ENCODE results near the gene ARHGAP42.

The ARHGAP42 gene

DNA sequence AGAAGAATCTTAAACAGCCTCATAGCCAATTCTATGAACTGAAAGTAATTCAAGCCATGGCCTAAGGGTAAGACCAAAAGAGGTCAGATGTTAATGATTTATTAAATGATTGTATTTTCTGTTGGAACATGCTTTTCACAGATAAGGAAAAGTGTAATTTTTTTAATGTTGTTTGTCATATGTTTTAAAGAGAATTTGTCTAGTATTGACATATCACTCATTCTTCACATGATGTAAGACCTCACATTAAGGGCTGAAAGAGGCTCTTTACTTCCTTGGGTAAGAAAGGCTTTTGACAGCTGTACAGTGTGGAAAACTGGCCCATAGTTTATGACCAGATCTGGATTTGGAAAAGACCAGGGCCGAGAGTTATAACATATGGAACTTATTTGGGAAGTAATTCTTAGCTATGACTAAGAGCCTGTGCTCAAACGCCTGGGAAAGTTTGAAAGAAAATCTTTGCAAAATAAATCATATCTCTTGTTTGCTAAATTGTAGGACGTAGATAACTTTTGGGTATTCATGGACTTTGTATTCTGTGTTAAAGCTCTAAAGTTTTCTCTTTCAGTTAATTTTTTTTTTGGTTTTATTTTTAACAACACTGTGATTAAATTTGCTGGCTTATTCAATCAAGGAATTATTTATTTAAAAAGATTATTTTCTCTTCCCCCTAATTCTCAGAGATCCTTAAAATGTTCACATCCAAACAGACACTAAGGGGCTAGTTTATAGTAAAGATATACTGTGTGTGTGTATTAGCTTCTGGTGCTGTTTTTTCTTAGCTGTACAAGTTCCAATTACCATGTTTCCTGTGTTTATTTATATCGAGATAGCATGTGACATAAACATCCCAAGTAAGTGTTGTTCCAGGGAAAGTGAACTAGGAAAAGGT, 162.2 kb downstream of the ARHGAP42 start:
- no peak for DNase-seq
- no peak for ATAC-seq (ENCODE audit: insufficient read depth, low read depth)
- H3K4me1 ChIP-seq (ENCODE audit: insufficient read depth, low read length) = no peaks in the 10 kb centered on the region
- no peak overlapping the region for H3K4me2 ChIP-seq (ENCODE audit: insufficient read depth, low read length)
- TF ChIP-seq, protein P1, sequence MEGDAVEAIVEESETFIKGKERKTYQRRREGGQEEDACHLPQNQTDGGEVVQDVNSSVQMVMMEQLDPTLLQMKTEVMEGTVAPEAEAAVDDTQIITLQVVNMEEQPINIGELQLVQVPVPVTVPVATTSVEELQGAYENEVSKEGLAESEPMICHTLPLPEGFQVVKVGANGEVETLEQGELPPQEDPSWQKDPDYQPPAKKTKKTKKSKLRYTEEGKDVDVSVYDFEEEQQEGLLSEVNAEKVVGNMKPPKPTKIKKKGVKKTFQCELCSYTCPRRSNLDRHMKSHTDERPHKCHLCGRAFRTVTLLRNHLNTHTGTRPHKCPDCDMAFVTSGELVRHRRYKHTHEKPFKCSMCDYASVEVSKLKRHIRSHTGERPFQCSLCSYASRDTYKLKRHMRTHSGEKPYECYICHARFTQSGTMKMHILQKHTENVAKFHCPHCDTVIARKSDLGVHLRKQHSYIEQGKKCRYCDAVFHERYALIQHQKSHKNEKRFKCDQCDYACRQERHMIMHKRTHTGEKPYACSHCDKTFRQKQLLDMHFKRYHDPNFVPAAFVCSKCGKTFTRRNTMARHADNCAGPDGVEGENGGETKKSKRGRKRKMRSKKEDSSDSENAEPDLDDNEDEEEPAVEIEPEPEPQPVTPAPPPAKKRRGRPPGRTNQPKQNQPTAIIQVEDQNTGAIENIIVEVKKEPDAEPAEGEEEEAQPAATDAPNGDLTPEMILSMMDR (IDR thresholded peaks at IDR 0.05; ENCODE audit: borderline replicate concordance, extremely low read depth, low read length, poor library complexity, severe bottlenecking) = no peak
- TF ChIP-seq EZH2 (IDR thresholded peaks at IDR 0.05; ENCODE audit: borderline replicate concordance, low read depth, low read length, severe bottlenecking) = no peak
- no peak overlapping the region for H3K9ac ChIP-seq (ENCODE audit: low read depth, low read length)
- no peaks in the 10 kb centered on the region for H3K79me2 ChIP-seq (ENCODE audit: insufficient read depth, low read length)
- no peak overlapping the region for H2AFZ ChIP-seq (ENCODE audit: low read depth, low read length)
- H3K4me3 ChIP-seq (ENCODE audit: low read depth in 1 of 2, low read length in 2 of 2) = no peak overlapping the region
- H3K27me3 ChIP-seq (ENCODE audit: insufficient read depth, low read length, poor library complexity) = no peaks in the 10 kb centered on the region
- H4K20me1 ChIP-seq (ENCODE audit: insufficient read depth, low read length) = peaks cover 2% of the 10 kb centered on the region; the same call in 1 of the 2 replicates
- H3K27ac ChIP-seq (ENCODE audit: low read length) = no peak overlapping the region
- H3K9me3 ChIP-seq (ENCODE audit: insufficient read depth, low read length, severe bottlenecking) = no peaks in the 10 kb centered on the region
- H3K36me3 ChIP-seq (ENCODE audit: insufficient read depth, low read length) = no peaks in the 10 kb centered on the region

DNA sequence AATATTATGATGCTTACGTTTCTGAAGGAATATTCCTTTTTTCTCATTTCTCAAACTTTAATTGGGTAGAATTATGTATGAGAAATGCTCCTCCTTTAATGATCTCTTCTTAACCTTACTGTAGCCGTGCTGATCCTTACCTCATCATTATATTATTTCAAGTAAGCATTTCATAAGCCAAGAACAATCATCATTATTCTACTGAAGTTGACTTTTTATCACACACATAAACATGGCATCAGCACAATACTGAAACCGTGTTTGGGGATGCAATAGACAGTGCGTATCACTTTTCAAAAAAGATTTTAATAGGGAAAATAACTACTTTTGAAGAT, 162.8 kb downstream of the ARHGAP42 start:
- no peak overlapping the region for H3K4me3 ChIP-seq (ENCODE audit: low read depth in 1 of 2, low read length in 2 of 2)
- H3K9ac ChIP-seq (ENCODE audit: low read depth, low read length) = no peak overlapping the region
- H3K4me1 ChIP-seq (ENCODE audit: insufficient read depth, low read length) = no peaks in the 10 kb centered on the region
- ATAC-seq (ENCODE audit: insufficient read depth, low read depth) (no peak), DNase-seq (no peak)
- TF ChIP-seq, protein P1 (IDR thresholded peaks at IDR 0.05; ENCODE audit: borderline replicate concordance, extremely low read depth, low read length, poor library complexity, severe bottlenecking) = no peak
- TF ChIP-seq EZH2 (IDR thresholded peaks at IDR 0.05; ENCODE audit: borderline replicate concordance, low read depth, low read length, severe bottlenecking) = no peak
- peaks cover 2% of the 10 kb centered on the region; the same call in 1 of the 2 replicates for H4K20me1 ChIP-seq (ENCODE audit: insufficient read depth, low read length)
- H3K27me3 ChIP-seq (ENCODE audit: insufficient read depth, low read length, poor library complexity) = no peaks in the 10 kb centered on the region
- no peaks in the 10 kb centered on the region for H3K36me3 ChIP-seq (ENCODE audit: insufficient read depth, low read length)
- H3K27ac ChIP-seq (ENCODE audit: low read length) = no peak overlapping the region
- H3K79me2 ChIP-seq (ENCODE audit: insufficient read depth, low read length) = no peaks in the 10 kb centered on the region
- no peaks in the 10 kb centered on the region for H3K9me3 ChIP-seq (ENCODE audit: insufficient read depth, low read length, severe bottlenecking)
- H3K4me2 ChIP-seq (ENCODE audit: insufficient read depth, low read length) = no peak overlapping the region
- H2AFZ ChIP-seq (ENCODE audit: low read depth, low read length) = no peak overlapping the region

DNA sequence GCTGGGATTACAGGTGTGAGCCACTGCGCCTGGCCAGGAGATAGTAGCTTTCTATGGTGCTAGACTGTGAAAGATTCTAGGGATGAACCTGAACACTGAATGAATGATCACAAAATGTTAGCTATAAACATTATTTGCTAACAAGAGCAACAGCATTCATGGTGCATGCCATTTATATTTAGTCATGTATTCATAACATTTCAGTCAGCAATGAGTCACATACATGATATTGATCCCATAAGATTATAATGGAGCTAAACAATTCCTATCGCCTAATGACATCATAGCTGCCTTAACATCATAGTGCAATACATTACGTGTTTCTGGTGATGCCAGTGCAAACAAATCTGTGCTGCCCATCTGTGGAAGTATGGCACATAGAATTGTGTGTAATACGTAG, 164.1 kb downstream of the ARHGAP42 start:
- no peaks in the 10 kb centered on the region for H3K27me3 ChIP-seq (ENCODE audit: insufficient read depth, low read length, poor library complexity)
- no peaks in the 10 kb centered on the region for H3K9me3 ChIP-seq (ENCODE audit: insufficient read depth, low read length, severe bottlenecking)
- ATAC-seq (ENCODE audit: insufficient read depth, low read depth) (no peak), DNase-seq (no peak)
- H3K4me3 ChIP-seq (ENCODE audit: low read depth in 1 of 2, low read length in 2 of 2) = no peak overlapping the region
- H3K9ac ChIP-seq (ENCODE audit: low read depth, low read length) = no peak overlapping the region
- peaks cover 2% of the 10 kb centered on the region; the same call in 1 of the 2 replicates for H4K20me1 ChIP-seq (ENCODE audit: insufficient read depth, low read length)
- H3K36me3 ChIP-seq (ENCODE audit: insufficient read depth, low read length) = no peaks in the 10 kb centered on the region
- no peak for TF ChIP-seq EZH2 (IDR thresholded peaks at IDR 0.05; ENCODE audit: borderline replicate concordance, low read depth, low read length, severe bottlenecking)
- TF ChIP-seq, protein P1 (IDR thresholded peaks at IDR 0.05; ENCODE audit: borderline replicate concordance, extremely low read depth, low read length, poor library complexity, severe bottlenecking) = no peak
- H3K4me1 ChIP-seq (ENCODE audit: insufficient read depth, low read length) = no peaks in the 10 kb centered on the region
- H3K27ac ChIP-seq (ENCODE audit: low read length) = no peak overlapping the region
- no peak overlapping the region for H3K4me2 ChIP-seq (ENCODE audit: insufficient read depth, low read length)
- no peak overlapping the region for H2AFZ ChIP-seq (ENCODE audit: low read depth, low read length)
- H3K79me2 ChIP-seq (ENCODE audit: insufficient read depth, low read length) = no peaks in the 10 kb centered on the region

Measured in DND-41 (cell line).